Stimulated activated naive CD8-positive, alpha-beta T cell treated with anti-CD3 and anti-CD28 coated beads, Interleukin-15, Interleukin-2, amounts not matched to agents 100 ng/mL and 50 ng/mL, for 24 hours (primary cell): ENCODE data around the gene PPP1R12C.
A peak's percentile ranks its signal among the peaks of the same experiment; 100 is the strongest.

Experiments
- H3K27ac Mint-ChIP-seq: one replicate; pipeline ENCODE4 v1.8.0; 2021; ENCODE audit warnings: mild to moderate bottlenecking, mixed read lengths
- H3K27me3 Mint-ChIP-seq: one replicate; pipeline ENCODE4 v1.8.0; 2021; ENCODE audit warnings: mixed read lengths
- H3K36me3 Mint-ChIP-seq: one replicate; pipeline ENCODE4 v1.8.0; 2021; ENCODE audit warnings: low read depth, mixed read lengths
- H3K4me1 Mint-ChIP-seq: one replicate; pipeline ENCODE4 v1.8.0; 2021; ENCODE audit warnings: low read depth, mixed read lengths
- H3K4me3 Mint-ChIP-seq: one replicate; pipeline ENCODE4 v1.8.0; 2021; ENCODE audit warnings: mild to moderate bottlenecking, mixed read lengths
- H3K9me3 Mint-ChIP-seq: one replicate; pipeline ENCODE4 v1.8.0; 2021; ENCODE audit warnings: mixed read lengths

The PPP1R12C gene

GRCh38 chr19:55091126-55091910 is 26.1 kb downstream of the PPP1R12C start:
- peaks cover 27% of the 10 kb centered on the region for H3K4me1 Mint-ChIP-seq
- no peak overlapping the region for H3K4me3 Mint-ChIP-seq

GRCh38 chr19:55090564-55090963 is 26.9 kb downstream of the PPP1R12C start:
- Mint-ChIP-seq H3K9me3 (no peaks in the 10 kb centered on the region), H3K27ac (no peak overlapping the region), H3K36me3 (peaks cover 29% of the 10 kb centered on the region), H3K4me1 (peaks cover 27% of the 10 kb centered on the region), H3K4me3 (no peak overlapping the region), H3K27me3 (peaks cover 33% of the 10 kb centered on the region)

More at GRCh38 chr19:55091126-55091910, 26.1 kb downstream of the PPP1R12C start:
- Mint-ChIP-seq H3K9me3 (no peaks in the 10 kb centered on the region), H3K36me3 (peaks cover 29% of the 10 kb centered on the region), H3K27ac (no peak overlapping the region), H3K27me3 (peaks cover 27% of the 10 kb centered on the region)

- peaks cover 23% of the 10 kb centered on the region for H3K36me3 Mint-ChIP-seq
- H3K4me3 Mint-ChIP-seq, result no peak overlapping the region
- peaks cover 27% of the 10 kb centered on the region for H3K4me1 Mint-ChIP-seq
- H3K27me3 Mint-ChIP-seq, result peaks cover 43% of the 10 kb centered on the region
- no peak overlapping the region for H3K27ac Mint-ChIP-seq
- no peaks in the 10 kb centered on the region for H3K9me3 Mint-ChIP-seq
Observed at GRCh38 chr19:55089342-55089944, 28.0 kb downstream of the PPP1R12C start.

GRCh38 chr19:55088543-55089341 is 28.7 kb downstream of the PPP1R12C start:
- H3K4me3 Mint-ChIP-seq, result peak overlapping the region; percentile 36
- H3K4me1 Mint-ChIP-seq, result peaks cover 27% of the 10 kb centered on the region
- peaks cover 49% of the 10 kb centered on the region for H3K27me3 Mint-ChIP-seq
- no peaks in the 10 kb centered on the region for H3K9me3 Mint-ChIP-seq
- H3K27ac Mint-ChIP-seq, result no peak overlapping the region
- peaks cover 23% of the 10 kb centered on the region for H3K36me3 Mint-ChIP-seq

- no peak overlapping the region for H3K27ac Mint-ChIP-seq
- H3K36me3 Mint-ChIP-seq, result peaks cover 23% of the 10 kb centered on the region
- peaks cover 27% of the 10 kb centered on the region for H3K4me1 Mint-ChIP-seq
- H3K9me3 Mint-ChIP-seq, result no peaks in the 10 kb centered on the region
- peak overlapping the region; percentile 36 for H3K4me3 Mint-ChIP-seq
- H3K27me3 Mint-ChIP-seq, result peaks cover 53% of the 10 kb centered on the region
Observed at GRCh38 chr19:55088021-55088451, 29.4 kb downstream of the PPP1R12C start.

GRCh38 chr19:55087542-55087901 is 29.9 kb downstream of the PPP1R12C start:
- peaks cover 23% of the 10 kb centered on the region for H3K36me3 Mint-ChIP-seq
- H3K4me1 Mint-ChIP-seq, result peaks cover 28% of the 10 kb centered on the region
- no peaks in the 10 kb centered on the region for H3K9me3 Mint-ChIP-seq
- H3K27ac Mint-ChIP-seq, result no peak overlapping the region
- peaks cover 58% of the 10 kb centered on the region for H3K27me3 Mint-ChIP-seq
- peak overlapping the region; percentile 56 for H3K4me3 Mint-ChIP-seq

GRCh38 chr19:55086730-55087541 is 30.5 kb downstream of the PPP1R12C start:
- Mint-ChIP-seq H3K27ac (no peak overlapping the region), H3K9me3 (no peaks in the 10 kb centered on the region), H3K27me3 (peaks cover 62% of the 10 kb centered on the region), H3K36me3 (peaks cover 23% of the 10 kb centered on the region), H3K4me3 (peak overlapping the region; percentile 56), H3K4me1 (peaks cover 32% of the 10 kb centered on the region)

- peaks cover 66% of the 10 kb centered on the region for H3K27me3 Mint-ChIP-seq
- no peak overlapping the region for H3K27ac Mint-ChIP-seq
- peaks cover 23% of the 10 kb centered on the region for H3K36me3 Mint-ChIP-seq
- H3K4me1 Mint-ChIP-seq, result peaks cover 32% of the 10 kb centered on the region
- no peak overlapping the region for H3K4me3 Mint-ChIP-seq
- no peaks in the 10 kb centered on the region for H3K9me3 Mint-ChIP-seq
Observed at GRCh38 chr19:55085923-55086715, 31.3 kb downstream of the PPP1R12C start.

GRCh38 chr19:55084416-55084815 is 33.0 kb downstream of the PPP1R12C start:
- H3K27me3 Mint-ChIP-seq, result peaks cover 76% of the 10 kb centered on the region
- no peaks in the 10 kb centered on the region for H3K9me3 Mint-ChIP-seq
- no peak overlapping the region for H3K4me3 Mint-ChIP-seq
- no peak overlapping the region for H3K27ac Mint-ChIP-seq
- peaks cover 10% of the 10 kb centered on the region for H3K36me3 Mint-ChIP-seq
- H3K4me1 Mint-ChIP-seq, result peaks cover 41% of the 10 kb centered on the region

- no peak overlapping the region for H3K27ac Mint-ChIP-seq
- H3K36me3 Mint-ChIP-seq, result peaks cover 3% of the 10 kb centered on the region
- H3K4me1 Mint-ChIP-seq, result peaks cover 39% of the 10 kb centered on the region
- H3K4me3 Mint-ChIP-seq, result no peak overlapping the region
- H3K27me3 Mint-ChIP-seq, result peaks cover 73% of the 10 kb centered on the region
- H3K9me3 Mint-ChIP-seq, result no peaks in the 10 kb centered on the region
Observed at GRCh38 chr19:55083004-55083850, 34.2 kb downstream of the PPP1R12C start.

GRCh38 chr19:55082020-55082851 is 35.2 kb downstream of the PPP1R12C start:
- Mint-ChIP-seq H3K27ac (no peak overlapping the region), H3K27me3 (peaks cover 64% of the 10 kb centered on the region), H3K4me3 (peak overlapping the region; percentile 26), H3K36me3 (no peaks in the 10 kb centered on the region), H3K9me3 (no peaks in the 10 kb centered on the region), H3K4me1 (peaks cover 29% of the 10 kb centered on the region)

- H3K4me3 Mint-ChIP-seq, result peak overlapping the region; percentile 66
- no peaks in the 10 kb centered on the region for H3K36me3 Mint-ChIP-seq
- H3K9me3 Mint-ChIP-seq, result no peaks in the 10 kb centered on the region
- H3K4me1 Mint-ChIP-seq, result peaks cover 24% of the 10 kb centered on the region
- H3K27me3 Mint-ChIP-seq, result peaks cover 64% of the 10 kb centered on the region
- no peak overlapping the region for H3K27ac Mint-ChIP-seq
Observed at GRCh38 chr19:55081770-55082019, 35.7 kb downstream of the PPP1R12C start.
